Neuronal stem cell (in vitro differentiated cells): ENCODE data around the gene ROS1.

Experiments
- DNase-seq: peaks from one replicate; pipeline ENCODE4 v3.0.0-alpha.2; 2013; ENCODE audit warnings: low spot score
- H2AFZ ChIP-seq: one replicate; pipeline ENCODE4 v1.6.1; 2013; ENCODE audit warnings: mild to moderate bottlenecking, low read length, inconsistent platforms
- H2AK5ac ChIP-seq: 2 replicates; pipeline ENCODE4 v1.6.1; 2013; ENCODE audit warnings: low read depth, mild to moderate bottlenecking, inconsistent platforms, low read length, moderate library complexity, mixed read lengths
- H2BK120ac ChIP-seq: 2 replicates; pipeline ENCODE4 v1.6.1; 2013; ENCODE audit warnings: low read depth, mild to moderate bottlenecking, inconsistent platforms, low read length, moderate library complexity, mixed read lengths
- H2BK12ac ChIP-seq: one replicate; pipeline ENCODE4 v1.6.1; 2013; ENCODE audit warnings: low read length, inconsistent platforms
- H2BK15ac ChIP-seq: 2 replicates; pipeline ENCODE4 v1.6.1; 2013; ENCODE audit warnings: mild to moderate bottlenecking, low read length, inconsistent platforms, mixed read lengths
- H2BK5ac ChIP-seq: one replicate; pipeline ENCODE4 v1.6.1; 2013; ENCODE audit warnings: inconsistent platforms, mild to moderate bottlenecking, low read length, moderate library complexity
- H3K14ac ChIP-seq: one replicate; pipeline ENCODE4 v1.6.1; 2013; ENCODE audit warnings: low read length, inconsistent platforms
- H3K18ac ChIP-seq: 2 replicates; pipeline ENCODE4 v1.6.1; 2013; ENCODE audit warnings: low read length, inconsistent platforms
- H3K23ac ChIP-seq: 2 replicates; pipeline ENCODE4 v1.6.1; 2013; ENCODE audit warnings: low read depth, mild to moderate bottlenecking, mixed read lengths, low read length, inconsistent platforms; ENCODE audit not compliant: poor library complexity
- H3K27ac ChIP-seq: replicated peaks from 3 replicates; pipeline ENCODE4 v1.5.1; 2013; ENCODE audit warnings: low read length, inconsistent platforms
- H3K27me3 ChIP-seq, 3 experiments: 2 replicates each; pipeline ENCODE4 v1.6.1; 2013; ENCODE audit warnings: low read length in 3 of 3, mild to moderate bottlenecking in 2 of 3, inconsistent platforms in 1 of 3, low read depth in 1 of 3, mixed read lengths in 1 of 3, moderate library complexity in 1 of 3; ENCODE audit not compliant: control insufficient read depth in 3 of 3, insufficient read depth in 3 of 3
- H3K36me3 ChIP-seq, 2 donors: replicated peaks in 1 of 2; 2 replicates each; pipeline ENCODE4 v1.6.1; 2013; ENCODE audit warnings: low read length in 2 of 2; ENCODE audit not compliant: control insufficient read depth in 2 of 2, insufficient read depth in 2 of 2
- H3K4ac ChIP-seq: 2 replicates; pipeline ENCODE4 v1.6.1; 2013; ENCODE audit warnings: inconsistent platforms, mild to moderate bottlenecking, low read length, moderate library complexity
- H3K4me1 ChIP-seq, 2 donors: 1 replicate in 1 of 2; 2 replicates in 1 of 2; pipeline ENCODE4 v1.6.1; 2013; ENCODE audit warnings: low read length in 2 of 2, low read depth in 1 of 2; ENCODE audit not compliant: control insufficient read depth in 2 of 2, insufficient read depth in 1 of 2
- H3K4me2 ChIP-seq: one replicate; pipeline ENCODE4 v1.6.1; 2013; ENCODE audit warnings: mild to moderate bottlenecking, low read length, inconsistent platforms; ENCODE audit not compliant: insufficient read depth, poor library complexity, severe bottlenecking
- H3K4me3 ChIP-seq, 2 donors: 2 replicates each; pipeline ENCODE4 v1.5.1; 2013; ENCODE audit warnings: low read length in 2 of 2, mild to moderate bottlenecking in 2 of 2, inconsistent platforms in 1 of 2, moderate library complexity in 1 of 2
- H3K79me1 ChIP-seq: one replicate; pipeline ENCODE4 v1.6.1; 2013; ENCODE audit warnings: low read depth, mild to moderate bottlenecking, inconsistent platforms, low read length, moderate library complexity
- H3K9ac ChIP-seq: one replicate; pipeline ENCODE4 v1.6.1; 2013; ENCODE audit warnings: mild to moderate bottlenecking, low read depth, low read length, inconsistent platforms; ENCODE audit not compliant: poor library complexity
- H3K9me3 ChIP-seq, 2 donors: replicated peaks in 1 of 2; 2 replicates each; pipeline versions ENCODE3 to v1.6.1; 2013; ENCODE audit warnings: low read length in 2 of 2, mild to moderate bottlenecking in 2 of 2, inconsistent platforms in 1 of 2, low read depth in 1 of 2, mixed read lengths in 1 of 2, moderate library complexity in 1 of 2; ENCODE audit not compliant: control insufficient read depth in 2 of 2, insufficient read depth in 1 of 2
- H4K8ac ChIP-seq: one replicate; pipeline ENCODE4 v1.6.1; 2013; ENCODE audit warnings: low read depth, mild to moderate bottlenecking, inconsistent platforms, low read length, moderate library complexity
- H4K91ac ChIP-seq: one replicate; pipeline ENCODE4 v1.6.1; 2013; ENCODE audit warnings: low read length, low read depth, mild to moderate bottlenecking, inconsistent platforms; ENCODE audit not compliant: poor library complexity
- WGBS, 2 donors: extraction: QIAGEN DNeasy Blood & Tissue Kit; methylation state at CpG; one replicate each; pipeline ENCODE4 v1.1.7; 2013; ENCODE audit warnings: missing lambda C conversion rate in 2 of 2, mixed read lengths in 1 of 2; ENCODE audit not compliant: insufficient read length in 2 of 2, insufficient replicate concordance in 1 of 2; ENCODE audit errors: extremely low coverage in 2 of 2; 5-methylcytosine and 5-hydroxymethylcytosine counted together

The ROS1 gene

DNA sequence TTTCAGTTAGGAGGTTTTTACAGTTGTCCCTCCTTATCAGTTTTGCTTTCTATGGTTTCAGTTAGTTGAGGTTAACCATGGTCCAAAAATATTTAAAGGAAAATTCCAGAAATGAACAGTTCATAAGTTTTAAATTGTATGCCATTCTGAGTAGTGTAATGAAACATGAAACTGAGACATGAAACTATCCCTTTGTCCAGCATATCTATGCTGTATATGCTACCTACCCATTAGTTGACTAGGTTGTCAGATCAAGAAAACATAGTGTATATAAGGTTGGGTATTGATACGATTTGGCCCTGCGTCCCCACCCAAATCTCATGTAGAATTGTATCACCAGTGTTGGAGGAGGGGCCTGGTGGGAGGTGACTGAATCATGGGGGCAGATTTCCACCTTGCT lies 121.3 kb downstream of the ROS1 start:
- no peak overlapping the region for H2BK5ac ChIP-seq
- no CpG with 5 or more reads among the region's 2 CpGs for WGBS, 2 donors
- H4K91ac ChIP-seq, result no peak overlapping the region

DNA sequence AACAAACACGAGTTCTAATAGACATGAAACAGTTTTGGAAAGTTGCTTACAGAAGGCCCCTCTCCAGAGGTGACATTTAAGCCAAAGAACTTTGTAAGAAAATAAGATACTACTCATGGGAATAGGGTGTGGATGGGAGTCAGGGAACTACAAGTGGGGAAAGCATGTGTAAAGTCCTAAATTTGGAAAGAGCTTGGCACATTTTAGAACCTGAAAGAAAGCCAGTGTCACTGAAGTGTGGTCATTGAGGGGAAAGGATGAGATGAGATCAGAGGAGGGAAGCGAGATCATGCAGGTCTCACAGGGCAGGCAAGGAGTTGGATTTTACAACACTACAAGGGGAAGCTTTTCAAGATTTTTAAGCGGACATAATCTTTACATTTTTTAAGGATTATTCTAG lies 122.4 kb downstream of the ROS1 start:
- no peak overlapping the region for H3K9ac ChIP-seq
- H3K79me1 ChIP-seq, result no peaks in the 10 kb centered on the region
- DNase-seq, result no peak
- no peaks in the 10 kb centered on the region for H3K9me3 ChIP-seq
- H3K27me3 ChIP-seq, result no peaks in the 10 kb centered on the region
- no peak overlapping the region for H2AK5ac ChIP-seq
- no peak overlapping the region for H2BK15ac ChIP-seq
- no peak overlapping the region for H3K27ac ChIP-seq
- no peak overlapping the region for H2BK120ac ChIP-seq
- H3K4me2 ChIP-seq, result no peak overlapping the region
- no peak overlapping the region for H3K23ac ChIP-seq
- H2BK12ac ChIP-seq, result no peak overlapping the region
- H3K18ac ChIP-seq, result no peak overlapping the region
- no peak overlapping the region for H4K91ac ChIP-seq
- H3K4me1 ChIP-seq, result no peaks in the 10 kb centered on the region
- no peak overlapping the region for H3K14ac ChIP-seq
- H3K4ac ChIP-seq, result no peak overlapping the region
- no peak overlapping the region for H2BK5ac ChIP-seq
- no CpG with 5 or more reads among the region's 3 CpGs for WGBS, 2 donors
- no peaks in the 10 kb centered on the region for H3K36me3 ChIP-seq
- H4K8ac ChIP-seq, result no peak overlapping the region
- no peak overlapping the region for H3K4me3 ChIP-seq
- H2AFZ ChIP-seq, result no peak overlapping the region

More for the DNA sequence above, 121.3 kb downstream of the ROS1 start:
- Histone ChIP-seq H2BK15ac (no peak overlapping the region), H3K18ac (no peak overlapping the region), H3K27ac (no peak overlapping the region), H3K4me1 (no peaks in the 10 kb centered on the region), H3K4me2 (no peak overlapping the region), H2AK5ac (no peak overlapping the region), H3K79me1 (no peaks in the 10 kb centered on the region), H3K4ac (no peak overlapping the region), H3K23ac (no peak overlapping the region), H2BK120ac (no peak overlapping the region), H2BK12ac (no peak overlapping the region), H3K27me3 (no peaks in the 10 kb centered on the region), H3K4me3 (no peak overlapping the region), H3K9ac (no peak overlapping the region), H3K36me3 (no peaks in the 10 kb centered on the region), H3K9me3 (no peaks in the 10 kb centered on the region), H3K14ac (no peak overlapping the region), H4K8ac (no peak overlapping the region), H2AFZ (no peak overlapping the region)
- DNase-seq, result no peak

DNA sequence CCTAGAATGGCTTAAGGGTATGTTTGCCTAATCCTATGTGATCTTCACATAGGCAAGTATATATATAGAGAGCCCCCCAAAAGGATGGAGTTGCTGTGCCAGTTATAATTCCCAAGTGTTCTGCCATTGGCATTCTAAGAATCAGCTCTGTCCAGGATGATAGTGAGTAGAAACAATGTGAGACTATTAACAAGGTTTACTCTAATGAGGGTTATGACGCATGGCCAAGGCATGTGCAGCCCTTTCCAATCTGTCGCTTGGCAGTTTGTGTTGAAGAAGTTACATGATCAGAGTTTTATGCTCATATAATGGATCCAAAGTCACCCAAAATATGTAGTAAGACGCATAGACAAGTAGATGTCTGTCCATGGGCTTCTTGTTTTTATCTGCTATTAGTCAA lies 126.8 kb downstream of the ROS1 start:
- Histone ChIP-seq H3K14ac (no peak overlapping the region), H4K91ac (no peak overlapping the region), H2AFZ (no peak overlapping the region), H3K18ac (no peak overlapping the region), H2BK120ac (no peak overlapping the region), H3K27me3 (no peaks in the 10 kb centered on the region), H3K9me3 (no peaks in the 10 kb centered on the region), H3K9ac (no peak overlapping the region), H3K4me3 (no peak overlapping the region), H2BK15ac (no peak overlapping the region), H3K4me2 (no peak overlapping the region), H2AK5ac (no peak overlapping the region), H2BK5ac (no peak overlapping the region), H2BK12ac (no peak overlapping the region), H3K23ac (no peak overlapping the region), H3K79me1 (no peaks in the 10 kb centered on the region), H3K27ac (no peak overlapping the region), H3K4me1 (no peaks in the 10 kb centered on the region), H3K36me3 (no peaks in the 10 kb centered on the region), H4K8ac (no peak overlapping the region), H3K4ac (no peak overlapping the region)
- no CpG with 5 or more reads among the region's 3 CpGs for WGBS, 2 donors
- DNase-seq, result no peak

DNA sequence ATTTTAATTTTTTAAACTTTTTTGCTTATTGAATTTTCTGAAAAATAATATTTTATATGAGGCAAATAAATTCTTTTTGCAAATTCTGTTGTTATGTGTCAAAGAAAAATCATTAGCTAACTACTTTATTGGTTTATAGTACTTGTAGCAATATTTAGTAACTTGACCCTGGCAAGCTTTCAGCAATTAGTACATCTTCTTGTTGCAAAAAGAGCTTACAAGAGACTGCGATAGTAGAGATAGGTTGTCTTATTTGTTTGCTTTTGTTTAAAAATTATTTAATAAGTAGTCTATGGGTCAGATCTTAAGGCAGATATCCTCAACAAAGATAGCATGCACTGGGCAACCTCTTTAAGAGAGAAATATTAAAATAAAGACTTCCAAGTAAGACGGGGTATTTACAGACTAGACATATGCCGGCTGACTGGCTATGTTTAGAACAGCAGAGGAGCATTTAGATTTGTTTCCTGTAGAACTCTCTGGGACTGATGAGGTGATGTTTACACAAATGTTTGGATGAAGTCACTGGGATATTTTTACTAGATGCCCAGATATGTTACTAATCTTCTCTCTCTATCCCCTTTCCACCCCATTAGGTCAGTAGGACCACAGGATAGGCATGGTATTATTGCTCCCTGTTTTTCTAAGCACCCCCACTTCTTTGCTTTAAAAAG lies 135.4 kb downstream of the ROS1 start:
- no peak overlapping the region for H2BK120ac ChIP-seq
- H3K79me1 ChIP-seq, result no peaks in the 10 kb centered on the region
- H3K36me3 ChIP-seq, result no peaks in the 10 kb centered on the region
- no peak overlapping the region for H2BK15ac ChIP-seq
- H2AK5ac ChIP-seq, result no peak overlapping the region
- H3K18ac ChIP-seq, result no peak overlapping the region
- H4K8ac ChIP-seq, result no peak overlapping the region
- no peak overlapping the region for H2BK5ac ChIP-seq
- H3K4ac ChIP-seq, result no peak overlapping the region
- no CpG with 5 or more reads among the region's 3 CpGs for WGBS, 2 donors
- H3K9me3 ChIP-seq, result no peaks in the 10 kb centered on the region
- no peak overlapping the region for H3K23ac ChIP-seq
- no peak overlapping the region for H3K14ac ChIP-seq
- H2BK12ac ChIP-seq, result no peak overlapping the region
- no peak overlapping the region for H3K4me2 ChIP-seq
- H2AFZ ChIP-seq, result no peak overlapping the region
- H3K9ac ChIP-seq, result no peak overlapping the region
- DNase-seq, result no peak
- H4K91ac ChIP-seq, result no peak overlapping the region
- no peaks in the 10 kb centered on the region for H3K4me1 ChIP-seq
- H3K4me3 ChIP-seq, result no peak overlapping the region
- H3K27ac ChIP-seq, result no peak overlapping the region
- H3K27me3 ChIP-seq, result no peaks in the 10 kb centered on the region
